MM.1S (cell line): ENCODE measurements around the gene TBC1D5.

Source experiments
- EZH2phosphoT487 ChIP-seq: fragments of 300-600 bp; sonication (generic); IDR thresholded peaks from 2 replicates; pipeline ENCODE4 v1.6.1; 2018; ENCODE audit warnings: antibody characterized with exemption, low read length
- TF ChIP-seq, protein P1 (sequence below): fragments of 300-600 bp; sonication (generic); IDR thresholded peaks from 2 replicates; pipeline ENCODE4 v1.5.1; 2016; ENCODE audit warnings: antibody characterized with exemption, low read length, mixed read lengths

DNA sequence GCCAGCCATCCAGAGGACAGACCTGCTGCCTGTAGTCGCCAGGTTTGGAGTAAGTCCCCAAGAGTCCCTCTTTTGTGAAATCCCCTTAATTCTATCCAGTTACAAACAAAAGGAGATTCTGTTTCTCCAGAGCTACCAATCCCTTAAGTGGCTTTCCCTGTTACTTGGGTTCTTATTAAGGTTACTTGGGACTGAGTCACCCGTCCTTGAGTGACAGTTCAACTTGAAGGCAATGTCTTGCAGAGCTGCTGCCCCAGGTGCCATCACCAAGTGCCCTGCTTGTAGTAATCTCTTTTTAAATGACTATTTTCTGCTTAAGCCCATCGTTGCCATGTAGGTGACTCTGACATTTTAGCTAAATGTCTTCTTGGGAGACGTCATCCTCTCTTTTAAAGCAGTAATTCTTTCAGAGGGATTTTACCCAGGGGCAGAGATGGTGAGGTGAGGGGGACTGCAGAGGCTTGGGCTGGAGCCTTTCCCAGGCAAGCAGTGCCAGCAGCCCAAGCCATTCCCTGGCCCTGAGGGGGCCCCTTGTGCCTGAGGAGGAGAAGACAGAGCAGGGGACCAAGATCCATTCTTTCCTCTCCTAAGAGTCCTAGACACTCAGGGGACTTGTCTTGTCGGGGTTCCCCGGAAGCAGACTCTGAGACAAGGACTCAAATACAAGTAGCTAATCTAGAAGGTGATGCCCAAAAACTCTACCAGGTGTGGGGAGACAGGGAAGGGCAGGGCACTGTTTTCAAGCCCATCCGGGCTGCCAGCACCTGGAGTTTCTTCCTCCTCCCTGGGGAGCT lies 604.0 kb downstream of the TBC1D5 start:
- TF ChIP-seq, protein P1, sequence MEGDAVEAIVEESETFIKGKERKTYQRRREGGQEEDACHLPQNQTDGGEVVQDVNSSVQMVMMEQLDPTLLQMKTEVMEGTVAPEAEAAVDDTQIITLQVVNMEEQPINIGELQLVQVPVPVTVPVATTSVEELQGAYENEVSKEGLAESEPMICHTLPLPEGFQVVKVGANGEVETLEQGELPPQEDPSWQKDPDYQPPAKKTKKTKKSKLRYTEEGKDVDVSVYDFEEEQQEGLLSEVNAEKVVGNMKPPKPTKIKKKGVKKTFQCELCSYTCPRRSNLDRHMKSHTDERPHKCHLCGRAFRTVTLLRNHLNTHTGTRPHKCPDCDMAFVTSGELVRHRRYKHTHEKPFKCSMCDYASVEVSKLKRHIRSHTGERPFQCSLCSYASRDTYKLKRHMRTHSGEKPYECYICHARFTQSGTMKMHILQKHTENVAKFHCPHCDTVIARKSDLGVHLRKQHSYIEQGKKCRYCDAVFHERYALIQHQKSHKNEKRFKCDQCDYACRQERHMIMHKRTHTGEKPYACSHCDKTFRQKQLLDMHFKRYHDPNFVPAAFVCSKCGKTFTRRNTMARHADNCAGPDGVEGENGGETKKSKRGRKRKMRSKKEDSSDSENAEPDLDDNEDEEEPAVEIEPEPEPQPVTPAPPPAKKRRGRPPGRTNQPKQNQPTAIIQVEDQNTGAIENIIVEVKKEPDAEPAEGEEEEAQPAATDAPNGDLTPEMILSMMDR, result no peak
- TF ChIP-seq EZH2phosphoT487, result no peak
